ENCODE results near the gene SYT7.

GRCh38 chr11:61536676-61537270, 44.1 kb downstream of the SYT7 start:
- TF ChIP-seq POLR2A (IDR thresholded peaks at IDR 0.05; ENCODE audit: low read depth, low read length) (no peak), POLR2AphosphoS5 (IDR thresholded peaks at IDR 0.05; ENCODE audit: low read depth, low read length) (no peak)

Measured in GM12892 (cell line).